ENCODE results near the gene B4GALT5.

DNA sequence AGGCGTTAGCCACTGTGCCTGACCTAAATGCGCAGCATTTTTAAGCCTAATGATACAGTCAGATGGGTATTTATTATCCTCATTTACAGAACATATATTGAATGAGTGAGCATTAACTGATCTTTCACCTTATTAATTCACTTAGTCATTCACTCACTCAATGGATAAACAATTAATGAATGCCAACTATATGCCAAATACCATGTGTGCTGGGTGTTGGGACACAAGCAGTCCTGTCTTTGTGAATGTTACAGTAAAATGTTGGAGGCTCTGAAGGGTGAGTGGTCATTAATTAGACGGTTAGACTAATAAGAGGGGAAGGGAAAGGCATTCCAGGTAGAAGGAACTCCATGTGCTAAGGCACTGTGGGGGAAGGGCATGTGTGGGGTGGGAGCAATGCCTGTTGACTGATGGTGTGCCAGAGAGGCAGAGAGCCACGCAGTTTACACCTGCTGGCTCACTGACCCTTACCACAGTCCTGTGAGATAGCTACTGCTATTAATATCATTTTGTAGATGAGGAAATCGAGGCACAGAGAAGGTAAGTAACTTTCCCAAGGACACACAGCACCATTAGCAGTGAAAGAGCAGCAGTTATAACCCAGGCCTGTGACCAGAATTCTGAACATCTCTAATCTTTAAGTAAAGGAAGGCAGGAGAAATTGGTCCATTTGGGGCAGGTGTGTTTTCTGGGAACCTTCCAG lies 38.7 kb upstream of the B4GALT5 start:
- TF ChIP-seq POLR2A (IDR thresholded peaks at IDR 0.05; ENCODE audit: low read length) (no peak), GATA1 (IDR thresholded peaks at IDR 0.05; ENCODE audit: low read depth, low read length) (no peak)

All from erythroblast (primary cell).